ENCODE data around the gene EFCC1.

GRCh38 chr3:129078510-129078909 is 77.4 kb downstream of the EFCC1 start:
- TF ChIP-seq CTCF (conservative IDR thresholded peaks at IDR 0.05) (no peak), EZH2 (IDR thresholded peaks at IDR 0.05; ENCODE audit: low read depth) (no peak)

Measured in PC-9 (cell line).